GM21529 (cell line): ENCODE data around the gene ETFA.

ENCODE experiments used
- ATAC-seq: cut with Tn5 transposase; IDR thresholded peaks from one replicate; pipeline ENCODE4 v1.9.1; 2021; ENCODE audit not compliant: unreplicated experiment

Gene ETFA

DNA sequence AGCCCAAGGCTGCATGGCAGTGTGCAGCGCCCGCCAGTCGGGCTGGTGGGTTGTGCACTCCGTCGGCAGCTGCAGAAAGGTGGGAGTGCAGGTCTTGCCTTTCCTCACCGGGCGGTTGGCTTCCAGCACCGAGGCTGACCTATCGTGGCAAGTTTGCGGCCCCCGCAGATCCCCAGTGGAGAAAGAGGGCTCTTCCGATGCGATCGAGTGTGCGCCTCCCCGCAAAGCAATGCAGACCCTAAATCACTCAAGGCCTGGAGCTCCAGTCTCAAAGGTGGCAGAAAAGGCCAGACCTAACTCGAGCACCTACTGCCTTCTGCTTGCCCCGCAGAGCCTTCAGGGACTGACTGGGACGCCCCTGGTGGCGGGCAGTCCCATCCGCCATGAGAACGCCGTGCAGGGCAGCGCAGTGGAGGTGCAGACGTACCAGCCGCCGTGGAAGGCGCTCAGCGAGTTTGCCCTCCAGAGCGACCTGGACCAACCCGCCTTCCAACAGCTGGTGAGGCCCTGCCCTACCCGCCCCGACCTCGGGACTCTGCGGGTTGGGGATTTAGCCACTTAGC is 29.6 kb upstream of the ETFA start:
- no peak for ATAC-seq

DNA sequence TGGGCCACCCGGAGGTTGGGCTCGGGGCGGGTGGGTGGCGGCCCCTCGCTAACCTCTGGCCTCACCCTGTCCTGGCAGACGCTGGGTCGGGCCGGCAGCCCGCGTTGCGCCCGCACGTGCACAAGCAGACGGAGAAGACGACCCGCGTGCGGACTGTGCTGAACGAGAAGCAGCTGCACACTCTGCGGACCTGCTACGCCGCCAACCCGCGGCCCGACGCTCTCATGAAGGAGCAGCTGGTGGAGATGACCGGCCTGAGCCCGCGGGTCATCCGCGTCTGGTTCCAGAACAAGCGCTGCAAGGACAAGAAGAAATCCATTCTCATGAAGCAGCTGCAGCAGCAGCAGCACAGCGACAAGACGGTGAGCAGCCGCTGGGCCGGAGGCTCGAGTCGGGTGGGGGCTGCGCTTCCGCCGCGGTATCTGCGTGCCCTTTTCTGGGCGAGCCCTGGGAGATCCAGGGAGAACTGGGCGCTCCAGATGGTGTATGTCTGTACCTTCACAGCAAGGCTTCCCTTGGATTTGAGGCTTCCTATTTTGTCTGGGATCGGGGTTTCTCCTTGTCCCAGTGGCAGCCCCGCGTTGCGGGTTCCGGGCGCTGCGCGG is 29.0 kb upstream of the ETFA start:
- ATAC-seq = no peak

DNA sequence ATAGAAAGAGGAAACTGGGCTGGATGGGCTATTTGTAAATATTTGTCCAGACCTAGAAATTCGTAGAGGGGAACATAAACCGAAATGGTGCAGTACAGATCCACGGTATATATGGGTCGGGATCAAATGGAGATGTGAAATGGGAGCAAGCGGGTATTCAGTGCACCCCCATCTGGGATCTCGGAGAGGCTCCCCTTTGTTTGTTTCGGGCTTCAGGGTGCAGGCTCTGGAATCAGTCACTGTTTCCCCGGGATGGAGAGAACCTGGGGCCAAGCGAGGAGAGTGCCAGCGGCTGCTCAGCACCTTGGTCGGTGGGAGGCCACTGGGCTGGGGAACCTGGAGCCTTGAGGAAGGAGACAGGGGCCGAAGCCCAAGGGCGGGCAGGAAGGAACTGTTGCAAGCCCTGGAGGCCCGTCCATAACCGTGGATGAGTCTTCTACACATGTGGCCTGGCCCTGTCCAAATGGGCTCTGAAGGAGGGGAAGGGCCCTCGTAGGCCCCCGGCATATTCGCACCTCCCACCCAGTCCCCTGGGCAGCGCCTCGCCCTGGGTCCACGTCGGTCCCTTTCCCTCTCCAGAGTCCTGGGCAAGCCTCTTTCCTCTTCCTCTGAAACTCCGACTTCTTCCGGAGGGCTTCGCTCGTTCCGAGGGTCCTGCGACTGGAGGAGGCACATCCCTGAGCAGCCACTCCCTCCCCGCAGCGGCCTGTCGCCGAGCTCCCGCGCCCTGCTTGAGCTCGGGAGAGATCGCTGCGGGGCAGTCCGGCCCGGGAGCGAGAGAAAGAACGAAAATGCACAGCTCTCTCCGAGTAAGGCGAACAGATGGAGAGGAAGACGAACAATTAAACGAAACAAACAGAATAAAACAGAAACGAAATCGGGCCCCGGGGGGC is 28.3 kb upstream of the ETFA start:
- no peak for ATAC-seq

DNA sequence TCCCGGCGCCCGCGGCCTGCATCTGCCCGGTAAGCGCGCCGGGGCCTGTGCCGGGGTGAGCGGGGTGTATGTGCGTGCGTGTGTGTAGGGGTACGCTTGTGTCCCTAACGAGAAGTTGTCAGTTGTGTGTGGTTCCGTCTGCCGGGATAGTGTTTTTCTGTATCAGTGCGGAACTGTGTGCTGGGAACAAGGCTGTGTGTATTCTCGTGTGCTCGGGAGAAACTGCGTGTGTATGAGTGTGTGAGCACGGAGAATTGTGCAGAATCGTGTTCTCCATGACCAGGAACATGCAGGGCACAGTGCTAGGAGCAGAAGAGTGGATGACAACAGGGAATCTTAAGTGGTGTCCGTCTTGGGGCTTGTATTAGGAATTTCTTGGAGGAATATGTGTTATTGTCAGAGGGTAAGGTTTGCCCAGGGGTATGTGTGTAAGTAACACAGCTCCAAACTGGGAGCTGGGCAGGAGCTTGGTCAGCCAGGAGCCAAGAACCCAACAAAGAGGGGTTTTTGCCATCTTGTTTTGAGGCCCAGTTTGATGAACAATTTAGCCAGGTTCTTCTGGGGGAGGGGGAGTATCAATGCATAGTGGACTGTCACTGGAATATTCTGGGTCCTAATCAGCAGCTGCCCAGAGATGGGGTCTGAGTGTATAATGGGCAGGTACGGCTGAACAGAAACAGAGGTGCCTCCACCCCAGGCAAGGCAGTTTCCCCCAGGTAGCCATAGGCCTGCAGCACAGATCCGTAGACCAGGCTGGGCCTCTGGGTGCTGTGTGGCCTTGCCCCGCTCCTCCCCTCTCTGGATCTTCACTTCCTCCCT is 27.4 kb upstream of the ETFA start:
- ATAC-seq = no peak

DNA sequence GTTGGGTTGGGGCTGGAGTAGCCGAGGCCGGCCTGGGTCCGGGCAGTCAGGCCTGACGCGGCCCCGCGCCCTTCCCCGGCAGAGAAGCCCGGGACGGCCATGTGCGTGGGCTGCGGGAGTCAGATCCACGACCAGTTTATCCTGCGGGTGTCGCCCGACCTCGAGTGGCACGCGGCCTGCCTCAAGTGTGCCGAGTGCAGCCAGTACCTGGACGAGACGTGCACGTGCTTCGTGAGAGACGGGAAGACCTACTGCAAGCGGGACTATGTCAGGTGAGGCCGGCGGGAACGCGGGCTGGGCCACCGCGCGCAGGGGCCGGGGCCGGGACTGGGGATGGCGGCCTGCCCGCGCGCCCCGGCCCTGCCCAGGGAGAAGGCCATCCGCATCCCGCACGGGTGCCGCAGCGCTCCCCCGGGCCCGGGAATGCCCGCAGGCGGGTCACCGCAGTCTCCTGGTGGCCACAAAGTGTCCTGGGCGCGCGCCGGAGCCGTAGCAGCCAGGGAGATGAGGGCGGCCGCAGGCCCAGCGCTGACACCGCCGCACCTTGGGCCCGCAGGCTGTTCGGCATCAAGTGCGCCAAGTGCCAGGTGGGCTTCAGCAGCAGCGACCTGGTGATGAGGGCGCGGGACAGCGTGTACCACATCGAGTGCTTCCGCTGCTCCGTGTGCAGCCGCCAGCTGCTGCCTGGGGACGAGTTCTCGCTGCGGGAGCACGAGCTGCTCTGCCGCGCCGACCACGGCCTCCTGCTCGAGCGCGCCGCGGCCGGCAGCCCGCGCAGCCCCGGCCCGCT is 26.6 kb upstream of the ETFA start:
- no peak for ATAC-seq

- no peak for ATAC-seq
These were observed 25.9 kb upstream of the ETFA start for GRCh38 chr15:76337059-76337695.

GRCh38 chr15:76336254-76337058 is 25.2 kb upstream of the ETFA start, which contains the start of gene ISL2:
ISL2 (plus strand) TSS chr15:76336773; CDS start chr15:76336884, 111 bp downstream.
- peak; percentile 54 for ATAC-seq

DNA sequence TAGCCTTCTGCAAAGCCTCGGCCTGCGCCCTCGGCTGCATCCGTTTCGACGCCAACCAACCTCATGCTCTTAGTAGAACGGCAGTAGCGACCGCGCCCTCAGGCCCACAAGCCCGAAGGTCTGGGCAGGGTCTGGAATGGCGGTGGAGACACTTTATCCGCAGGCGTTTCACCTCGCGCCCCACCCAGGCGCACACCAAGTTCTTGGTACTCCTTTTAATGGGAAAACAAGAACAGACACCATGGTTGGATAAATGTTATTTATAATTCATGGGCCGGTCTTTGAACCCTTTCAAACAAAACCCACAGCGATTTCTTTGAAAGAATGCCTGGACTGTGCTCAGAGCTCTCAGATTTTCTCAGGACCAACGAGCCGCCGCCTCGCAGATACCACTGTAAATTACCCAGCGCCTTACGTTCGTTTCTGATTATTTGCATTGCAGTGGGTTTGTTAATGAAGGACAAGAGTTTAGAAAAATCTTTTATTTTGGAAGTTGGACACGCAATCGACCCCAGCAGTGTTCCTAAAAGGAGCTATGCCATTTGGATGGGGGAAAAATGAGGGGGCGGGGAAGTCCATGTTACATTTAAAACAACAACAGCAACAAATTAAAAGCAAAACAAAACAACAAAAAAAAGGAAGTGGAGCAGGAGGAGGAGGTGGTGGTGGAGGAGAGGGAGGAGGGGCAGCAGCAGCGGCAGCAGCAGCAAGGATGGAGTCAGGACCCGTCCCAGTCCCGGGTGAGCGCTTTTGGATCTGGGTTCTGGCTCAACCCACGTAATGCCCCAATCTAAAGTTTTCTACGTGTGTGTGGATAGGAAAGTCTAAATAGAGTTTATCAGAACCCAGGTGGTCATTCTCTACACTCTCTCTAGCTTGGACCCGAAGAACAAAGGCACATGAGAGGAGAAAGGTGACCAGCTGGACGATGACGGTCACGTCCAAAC is 24.3 kb upstream of the ETFA start:
- ATAC-seq = no peak

- no peak for ATAC-seq
These were observed 23.4 kb upstream of the ETFA start for GRCh38 chr15:76334438-76335306.

DNA sequence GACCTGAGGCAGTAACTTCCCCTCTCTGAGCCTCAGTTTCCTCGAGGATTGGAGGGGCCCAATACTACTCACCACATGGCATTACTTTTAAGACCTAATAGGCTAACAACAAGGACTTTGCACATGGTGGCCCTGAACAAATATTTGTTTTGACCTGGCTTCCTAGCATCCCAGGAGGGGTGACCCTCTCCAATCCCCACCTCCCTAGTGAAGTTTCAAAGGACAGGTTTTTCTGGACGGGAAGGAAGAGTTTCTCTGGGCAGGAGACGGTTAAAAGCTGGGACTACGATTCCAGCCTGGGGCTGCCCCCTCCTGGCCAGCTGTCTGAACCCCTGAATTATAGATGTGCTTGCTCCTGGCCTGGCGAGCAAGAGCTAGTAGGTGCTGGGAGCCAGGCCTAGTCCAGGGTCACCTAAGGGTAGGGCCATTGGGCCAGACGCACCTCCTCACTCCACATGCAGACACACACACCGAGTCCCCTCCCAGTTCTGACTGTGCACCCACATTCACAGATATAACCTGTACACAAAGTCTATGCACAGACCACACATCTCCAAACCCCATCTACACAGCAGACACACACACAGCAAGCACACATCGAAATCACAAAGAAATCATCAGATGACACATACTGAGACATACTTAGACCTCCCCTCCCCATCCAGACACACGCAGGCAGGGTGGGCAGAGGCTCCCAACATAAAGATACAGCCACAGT is 22.6 kb upstream of the ETFA start:
- no peak for ATAC-seq

DNA sequence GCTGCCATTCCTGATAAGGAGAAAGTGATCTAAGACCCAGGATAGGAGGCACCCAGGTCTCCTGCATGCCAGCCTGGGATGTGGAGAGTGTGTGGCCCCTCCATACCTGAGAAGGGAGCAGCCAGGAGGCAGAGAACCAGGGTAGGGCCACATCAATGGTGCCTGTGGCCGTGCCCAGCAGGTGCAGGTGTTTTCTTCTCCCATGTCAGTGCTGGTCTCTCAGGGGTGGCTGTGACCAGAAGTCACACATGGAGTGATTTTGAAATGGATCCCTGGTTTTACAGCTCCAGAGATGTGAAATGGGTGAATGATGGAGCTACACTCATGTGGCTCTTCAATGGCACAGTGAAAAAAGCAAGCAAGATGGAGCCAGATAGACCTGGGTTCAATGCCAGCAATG is 22.0 kb upstream of the ETFA start:
- ATAC-seq = no peak

DNA sequence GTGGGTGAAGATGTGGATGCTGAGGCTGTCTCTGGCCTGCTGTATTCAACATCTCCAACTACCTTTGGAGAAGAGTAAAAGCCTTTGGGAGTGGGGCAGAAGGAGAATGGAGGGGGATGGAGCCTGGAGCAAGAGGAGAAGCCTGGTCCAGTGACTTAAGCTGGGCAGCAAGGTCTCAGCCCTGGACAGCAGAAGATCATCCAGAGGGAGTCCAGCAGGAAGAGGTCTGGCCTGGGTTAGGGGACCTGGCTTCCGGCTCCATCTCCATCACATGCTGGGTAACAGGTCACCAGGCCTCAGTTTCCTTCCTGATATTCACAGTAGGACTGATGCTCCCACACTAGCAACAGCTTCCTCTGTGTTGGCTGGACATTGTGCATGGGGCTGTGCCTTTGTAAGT is 21.5 kb upstream of the ETFA start:
- ATAC-seq = no peak

DNA sequence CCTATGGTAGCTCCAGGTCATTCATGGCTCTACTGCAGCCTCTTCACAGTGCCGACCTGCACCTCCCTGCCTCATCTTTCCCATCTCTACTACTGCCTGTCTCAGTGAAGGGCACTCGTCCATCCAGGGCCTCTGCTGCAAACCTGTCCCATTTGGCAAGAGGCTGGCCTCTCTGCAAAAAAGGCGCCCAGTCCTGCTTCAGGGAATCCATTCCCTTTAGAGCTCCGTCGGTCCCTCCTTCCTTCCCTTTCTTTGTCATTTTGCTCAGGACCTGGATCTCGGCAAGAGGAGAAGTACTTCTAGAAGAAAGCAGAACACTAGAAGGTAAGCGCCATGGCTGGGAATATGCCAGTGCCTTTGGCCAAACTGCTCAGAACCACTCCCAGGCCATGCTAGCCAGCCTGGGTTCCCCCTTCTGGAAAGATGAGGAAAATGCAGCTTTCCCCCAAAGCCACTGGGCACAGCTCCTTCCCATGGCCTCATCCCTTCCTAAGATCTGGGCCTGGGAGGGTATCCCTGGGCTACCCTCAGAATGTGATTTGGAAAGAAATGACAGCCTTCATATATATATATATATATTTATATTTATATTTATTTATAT is 18.9 kb upstream of the ETFA start:
- no peak for ATAC-seq

DNA sequence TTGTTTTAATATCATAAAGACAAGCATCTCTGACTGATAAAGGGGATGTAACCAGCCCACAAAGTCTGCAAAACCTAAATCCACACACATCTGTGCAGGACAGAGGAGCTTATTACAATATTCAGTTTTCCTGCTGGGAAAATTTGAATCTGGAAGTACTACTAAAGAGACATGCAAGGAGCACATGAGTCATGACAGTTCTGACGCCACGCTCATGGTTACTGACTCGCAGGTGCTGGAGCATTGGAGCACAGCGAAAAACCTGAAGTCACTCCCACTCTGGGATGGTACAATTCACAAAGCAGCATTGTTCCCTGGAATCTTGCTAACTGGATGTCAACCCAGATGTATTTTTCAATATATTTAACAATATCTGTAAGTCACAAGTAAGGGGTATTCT is 17.7 kb upstream of the ETFA start:
- ATAC-seq = no peak

DNA sequence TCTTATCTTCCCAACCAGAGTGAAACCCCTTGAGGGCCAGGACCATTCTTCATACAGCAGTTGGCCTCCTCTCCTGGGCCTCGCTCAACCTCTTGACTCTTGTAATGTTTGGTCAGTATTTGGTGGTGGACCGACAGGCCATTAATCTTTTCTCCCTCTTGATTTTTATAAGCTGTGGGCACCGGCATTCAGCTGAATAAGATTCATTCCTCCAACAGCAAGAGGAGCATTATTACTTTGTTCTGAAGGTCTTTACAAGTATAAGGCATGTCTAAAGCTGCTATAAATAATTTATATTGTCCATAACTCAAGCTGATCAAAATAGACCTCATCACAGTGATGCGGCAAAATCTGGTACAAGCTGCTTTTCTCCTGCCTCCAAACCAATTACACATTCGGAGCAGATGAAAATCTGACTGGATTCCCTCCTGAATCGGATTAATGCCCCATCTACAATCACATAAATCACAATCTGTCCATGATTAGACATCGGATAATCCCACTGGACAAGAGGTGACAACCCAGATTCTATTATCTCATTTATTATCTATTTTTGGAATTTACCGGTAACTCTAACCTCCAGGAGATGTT is 16.9 kb upstream of the ETFA start:
- ATAC-seq = no peak
